ENCODE data around the gene FOXE1.

The FOXE1 gene

GRCh38 chr9:97853056-97853843, at the start of gene FOXE1:
TSS of gene FOXE1 (plus strand) at chr9:97853226. CDS start at chr9:97853915, 689 bp downstream.
- H3K79me2 ChIP-seq (ENCODE audit: control insufficient read depth, low read length): no peaks in the 10 kb centered on the region
- no peaks in the 10 kb centered on the region for H4K20me1 ChIP-seq (ENCODE audit: control insufficient read depth, insufficient read depth, low read depth, low read length)
- no peaks in the 10 kb centered on the region for H3K4me1 ChIP-seq (ENCODE audit: control insufficient read depth, low read length)
- H3K27ac ChIP-seq (ENCODE audit: low read depth, low read length): no peak within 1 kb of the TSS
- no peak within 1 kb of the TSS for H3K4me2 ChIP-seq (ENCODE audit: low read length)
- H3K36me3 ChIP-seq (ENCODE audit: control insufficient read depth, low read length): no peaks in the 10 kb centered on the region
- H3K9me3 ChIP-seq (ENCODE audit: control insufficient read depth, insufficient read depth, low read length): peaks cover 4% of the 10 kb centered on the region; the same call in 1 of the 2 replicates
- peaks cover 43% of the 10 kb centered on the region for H3K27me3 ChIP-seq (ENCODE audit: control insufficient read depth, low read length)
- H3F3A ChIP-seq (ENCODE audit: control insufficient read depth, insufficient read depth): no peaks in the 10 kb centered on the region
- H3K4me3 ChIP-seq (ENCODE audit: low read length): no peak within 1 kb of the TSS
- H3K9me2 ChIP-seq (replicated peaks; ENCODE audit: control insufficient read depth, low read length): no peaks in the 10 kb centered on the region
- TF ChIP-seq CTCF (IDR thresholded peaks at IDR 0.05; ENCODE audit: low read depth, low read length, poor library complexity, severe bottlenecking) (no peak), EZH2phosphoT487 (IDR thresholded peaks at IDR 0.05; ENCODE audit: borderline replicate concordance, low read length) (no peak)

- Histone ChIP-seq H3K27me3 (ENCODE audit: control insufficient read depth, low read length) (peaks cover 16% of the 10 kb centered on the region), H3K4me2 (ENCODE audit: low read length) (peak overlapping the region; percentile 75), H3K9me2 (replicated peaks; ENCODE audit: control insufficient read depth, low read length) (no peaks in the 10 kb centered on the region)
Measured at GRCh38 chr9:97804059-97804365, 49.0 kb upstream of the FOXE1 start.

GRCh38 chr9:97806721-97807120, 46.3 kb upstream of the FOXE1 start:
- H3K27ac ChIP-seq (ENCODE audit: low read depth, low read length): no peak overlapping the region
- H3K36me3 ChIP-seq (ENCODE audit: control insufficient read depth, low read length): no peaks in the 10 kb centered on the region
- H4K20me1 ChIP-seq (ENCODE audit: control insufficient read depth, insufficient read depth, low read depth, low read length): no peaks in the 10 kb centered on the region
- H3K9me3 ChIP-seq (ENCODE audit: control insufficient read depth, insufficient read depth, low read length): no peaks in the 10 kb centered on the region
- TF ChIP-seq EZH2phosphoT487 (IDR thresholded peaks at IDR 0.05; ENCODE audit: borderline replicate concordance, low read length) (no peak), CTCF (IDR thresholded peaks at IDR 0.05; ENCODE audit: low read depth, low read length, poor library complexity, severe bottlenecking) (no peak)
- H3F3A ChIP-seq (ENCODE audit: control insufficient read depth, insufficient read depth): no peaks in the 10 kb centered on the region
- no peak overlapping the region for H3K4me2 ChIP-seq (ENCODE audit: low read length)
- peaks cover 12% of the 10 kb centered on the region for H3K4me1 ChIP-seq (ENCODE audit: control insufficient read depth, low read length)
- H3K4me3 ChIP-seq (ENCODE audit: low read length): no peak overlapping the region
- no peaks in the 10 kb centered on the region for H3K9me2 ChIP-seq (replicated peaks; ENCODE audit: control insufficient read depth, low read length)
- H3K27me3 ChIP-seq (ENCODE audit: control insufficient read depth, low read length): peaks cover 15% of the 10 kb centered on the region
- H3K79me2 ChIP-seq (ENCODE audit: control insufficient read depth, low read length): no peaks in the 10 kb centered on the region

More at GRCh38 chr9:97804059-97804365, 49.0 kb upstream of the FOXE1 start:
- H3K4me3 ChIP-seq (ENCODE audit: low read length): peak overlapping the region; percentile 75
- H3K79me2 ChIP-seq (ENCODE audit: control insufficient read depth, low read length): no peaks in the 10 kb centered on the region
- H3F3A ChIP-seq (ENCODE audit: control insufficient read depth, insufficient read depth): no peaks in the 10 kb centered on the region
- no peaks in the 10 kb centered on the region for H3K36me3 ChIP-seq (ENCODE audit: control insufficient read depth, low read length)
- no peaks in the 10 kb centered on the region for H4K20me1 ChIP-seq (ENCODE audit: control insufficient read depth, insufficient read depth, low read depth, low read length)
- H3K27ac ChIP-seq (ENCODE audit: low read depth, low read length): no peak overlapping the region
- TF ChIP-seq EZH2phosphoT487 (IDR thresholded peaks at IDR 0.05; ENCODE audit: borderline replicate concordance, low read length) (no peak), CTCF (IDR thresholded peaks at IDR 0.05; ENCODE audit: low read depth, low read length, poor library complexity, severe bottlenecking) (no peak)
- peaks cover 12% of the 10 kb centered on the region for H3K4me1 ChIP-seq (ENCODE audit: control insufficient read depth, low read length)
- H3K9me3 ChIP-seq (ENCODE audit: control insufficient read depth, insufficient read depth, low read length): no peaks in the 10 kb centered on the region

Data from DOHH2 (cell line).